NCI-H524 (cell line): Measurements from ENCODE around the gene C2CD5.
"Not testable (repeated sequence)": the region's sequence is repeated elsewhere in the genome, so short reads cannot be mapped to it uniquely, and the experiment has no call there.

ENCODE experiments used
- DNase-seq, 2 experiments: peaks; one replicate each; lab custom pipeline; 2025; lab: John Stamatoyannopoulos, UW

C2CD5 gene

DNA sequence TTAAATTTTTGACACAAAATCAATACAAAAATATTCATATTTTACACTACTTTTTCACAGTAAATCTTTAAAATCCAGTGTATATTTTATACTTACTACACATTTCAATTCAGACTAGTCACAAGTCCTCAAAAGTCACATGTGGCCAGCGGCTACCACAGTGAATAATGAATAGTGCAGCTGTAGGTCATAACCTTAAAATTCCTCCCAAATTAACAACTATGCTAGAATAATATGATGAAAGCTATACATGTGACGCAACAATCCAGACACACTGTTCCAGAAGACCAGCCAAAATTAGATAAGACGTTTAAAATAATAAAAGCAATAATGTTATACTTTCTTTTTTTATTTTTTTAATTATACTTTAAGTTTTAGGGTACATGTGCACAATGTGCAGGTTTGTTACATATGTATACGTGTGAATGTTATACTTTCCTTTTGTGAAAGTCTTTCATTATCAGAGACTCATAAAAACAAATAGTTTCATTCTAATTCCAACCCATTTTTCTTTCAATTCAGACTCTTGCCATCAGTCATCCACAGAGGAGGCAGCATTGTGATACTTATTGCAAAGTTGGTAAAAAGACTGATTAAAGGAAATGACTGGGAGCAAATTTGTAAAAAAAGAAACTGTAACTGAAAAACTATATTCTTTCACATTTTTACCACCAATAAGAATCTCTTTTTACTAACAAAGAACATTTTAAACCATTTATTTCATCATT lies 67.0 kb downstream of the C2CD5 start:
- no peak for DNase-seq

GRCh38 chr12:22476133-22476532 lies 68.2 kb downstream of the C2CD5 start:
- no peak for DNase-seq

GRCh38 chr12:22474970-22475720 lies 69.2 kb downstream of the C2CD5 start:
- DNase-seq: no peak

DNA sequence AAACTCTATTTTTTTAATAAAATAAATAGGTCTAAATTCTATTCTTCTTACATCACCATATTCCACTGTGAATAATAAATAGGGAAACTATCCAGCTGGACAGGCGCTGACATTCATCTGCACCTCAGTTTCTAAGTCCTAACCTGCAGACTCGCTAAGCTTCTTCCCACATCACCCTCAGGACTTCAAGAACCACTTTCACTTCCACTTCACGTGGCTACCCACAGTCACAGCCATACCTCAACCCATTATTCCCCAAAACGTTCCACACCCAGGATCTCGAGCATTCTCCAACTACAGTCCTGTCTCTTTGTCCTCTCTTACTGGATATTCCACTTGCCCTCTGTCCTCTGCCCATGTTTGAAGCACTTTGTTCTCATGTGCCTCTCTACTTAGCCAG lies 71.1 kb downstream of the C2CD5 start:
- no peak for DNase-seq

DNA sequence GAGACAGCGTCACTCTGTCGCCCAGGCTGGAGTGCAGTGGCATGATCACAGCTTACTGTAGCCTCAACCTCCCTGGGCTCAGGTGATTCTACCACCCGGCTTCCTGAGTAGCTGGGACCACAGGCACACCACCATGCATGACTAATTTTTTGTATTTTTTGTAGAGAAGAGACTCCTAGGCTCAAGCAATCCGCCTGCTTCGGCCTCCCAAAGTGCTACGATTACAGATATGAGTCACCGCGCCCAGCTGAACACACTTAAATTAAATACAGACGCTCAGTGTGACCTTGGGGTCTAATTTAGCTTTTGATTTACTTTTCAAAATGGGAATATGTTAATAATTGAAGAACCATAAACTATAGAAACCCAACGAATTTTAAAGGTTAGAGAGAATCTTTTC lies 77.2 kb downstream of the C2CD5 start:
- no peak for DNase-seq

DNA sequence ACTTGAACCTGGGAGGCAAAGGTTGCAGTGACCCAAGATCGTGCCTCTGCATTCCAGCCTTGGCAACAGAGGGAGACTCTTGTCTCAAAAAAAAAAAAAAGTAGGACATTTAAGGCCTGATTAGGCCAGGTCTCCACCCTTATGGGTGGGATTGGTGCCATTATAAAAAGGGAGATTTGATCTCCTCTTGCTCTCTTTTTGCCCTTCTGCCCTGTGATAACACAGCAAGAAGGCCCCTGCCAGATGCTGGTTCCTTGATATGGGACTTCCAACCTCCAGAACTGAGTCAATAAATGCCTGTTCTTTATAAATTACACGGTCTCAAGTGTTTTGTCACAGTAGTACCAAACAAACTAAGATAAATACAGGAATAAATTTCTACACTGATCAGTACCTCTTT lies 81.0 kb downstream of the C2CD5 start:
- no peak for DNase-seq

- DNase-seq: no peak
Observed at GRCh38 chr12:22461786-22462185, 82.6 kb downstream of the C2CD5 start.

- peak; percentile 20 to 66 for DNase-seq
Observed at GRCh38 chr12:22459838-22460490, 84.4 kb downstream of the C2CD5 start.

- peak; percentile 61 to 89 for DNase-seq
Observed at GRCh38 chr12:22458298-22458937, 85.9 kb downstream of the C2CD5 start.

GRCh38 chr12:22457085-22457484 lies 87.3 kb downstream of the C2CD5 start:
- DNase-seq: no peak

GRCh38 chr12:22453511-22453910 lies 90.8 kb downstream of the C2CD5 start:
- DNase-seq: no peak

DNA sequence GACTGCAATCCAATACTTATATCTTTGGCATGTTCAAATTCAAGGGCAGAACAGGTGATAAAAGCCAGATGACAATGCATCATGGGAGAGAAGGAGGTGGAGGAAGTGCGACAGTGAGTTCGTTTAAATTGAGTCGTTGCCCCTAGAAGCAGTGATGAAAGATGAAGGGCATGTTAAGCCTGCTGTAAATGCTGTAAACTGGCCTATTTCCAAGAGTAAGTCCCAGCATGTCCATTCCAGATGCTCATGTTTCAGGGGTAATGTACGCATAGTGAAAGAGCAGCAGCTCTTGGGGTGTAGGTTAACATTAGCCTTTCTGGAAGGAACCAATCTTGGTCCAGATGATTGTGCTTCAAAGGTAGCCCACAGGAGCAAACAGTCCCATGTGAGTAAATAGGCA lies 97.1 kb downstream of the C2CD5 start:
- peak; percentile 53 to 81 for DNase-seq

DNA sequence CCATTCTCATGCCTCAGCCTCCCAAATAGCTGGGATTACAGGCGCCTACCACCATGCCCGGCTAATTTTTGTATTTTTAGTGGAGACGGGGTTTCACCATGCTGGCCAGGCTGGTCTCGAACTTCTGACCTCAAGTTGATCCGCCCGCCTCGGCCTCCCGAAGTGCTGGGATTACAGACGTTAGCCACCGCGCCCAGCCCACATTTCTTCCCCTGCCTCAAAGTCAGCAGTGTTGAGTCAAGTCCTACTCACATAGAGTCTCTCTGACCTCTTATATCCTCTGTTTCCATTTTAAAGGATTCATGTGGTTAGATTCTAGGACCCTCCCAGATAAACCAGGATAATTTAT lies 100.1 kb downstream of the C2CD5 start:
- DNase-seq: not testable (repeated sequence)

DNA sequence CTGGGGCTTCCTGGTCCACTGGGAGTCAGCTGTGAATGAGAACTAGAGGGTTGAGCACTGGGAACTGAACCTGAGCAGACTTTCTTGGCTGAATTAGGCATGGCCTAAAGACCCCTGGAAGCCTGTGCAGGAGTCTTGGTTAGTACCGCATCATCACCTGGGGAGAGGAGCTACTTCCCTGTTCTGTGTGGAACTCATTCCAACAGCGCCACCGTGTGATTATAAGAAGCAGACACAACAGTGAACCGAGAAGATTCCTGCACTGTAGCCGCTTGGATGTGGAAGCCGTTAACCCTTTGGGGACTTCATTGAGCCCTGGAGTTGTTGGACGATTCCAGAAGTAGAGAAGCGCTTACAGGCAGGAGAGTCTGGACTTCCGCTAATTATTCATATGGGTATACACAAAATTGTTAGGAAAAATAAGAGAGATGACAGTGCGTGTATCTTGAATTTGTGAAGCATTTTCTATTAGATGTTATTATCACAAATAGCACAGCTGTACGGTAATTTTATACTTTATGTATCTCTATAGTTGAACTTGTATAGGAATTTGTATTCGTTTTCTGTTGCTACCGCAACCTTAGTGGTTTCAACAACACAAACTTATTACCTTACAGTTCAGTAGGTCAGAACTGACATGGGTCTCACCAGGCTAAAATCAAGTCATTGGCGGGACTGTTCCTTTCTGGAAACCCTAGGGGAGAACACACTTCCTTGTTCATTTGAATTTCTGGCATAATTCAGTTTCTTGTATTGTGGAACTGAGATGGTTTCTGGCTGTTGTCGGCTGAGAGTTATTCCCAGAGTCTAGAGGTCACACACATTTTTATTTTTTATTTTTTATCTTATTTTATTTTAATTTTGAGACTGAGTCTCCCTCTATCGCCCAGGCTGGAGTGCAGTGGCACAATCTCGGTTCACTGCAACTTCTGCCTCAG lies 100.7 kb downstream of the C2CD5 start:
- peak; percentile 67 to 82 for DNase-seq

DNA sequence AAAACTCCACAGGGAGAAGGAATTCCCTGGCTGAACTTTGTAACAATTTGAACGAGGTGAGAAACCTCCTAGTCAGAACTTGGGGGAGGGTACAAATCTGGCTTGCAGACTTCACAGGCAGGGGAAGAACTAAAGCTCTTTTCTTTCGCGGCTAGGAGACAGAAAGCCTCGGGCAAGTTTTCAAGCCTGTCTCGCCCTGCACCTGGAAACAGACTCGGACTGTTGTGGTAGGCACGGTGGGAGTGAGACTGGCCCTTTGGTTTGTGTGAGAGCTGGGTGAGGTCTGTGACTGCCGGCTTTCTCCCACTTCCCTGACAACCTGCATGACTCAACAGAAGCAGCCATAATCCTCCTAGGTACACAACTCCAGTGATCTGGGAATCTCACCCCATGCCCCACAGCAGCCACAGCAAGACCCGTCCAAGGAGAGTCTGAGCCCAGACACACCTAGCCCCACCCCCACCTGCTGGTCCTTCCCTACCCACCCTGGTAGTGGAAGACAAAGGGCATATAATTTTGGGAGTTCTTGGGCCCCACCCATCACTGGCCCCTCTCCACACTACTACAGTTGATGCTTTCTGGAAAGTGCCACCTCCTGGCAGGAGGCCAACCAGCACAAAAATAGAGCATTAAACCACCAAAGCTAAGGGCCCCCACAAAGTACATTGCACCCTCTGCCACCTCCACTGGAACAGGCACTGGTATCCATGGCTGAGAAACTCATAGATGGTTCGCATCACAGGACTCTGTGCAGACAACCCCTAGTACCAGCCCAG lies 107.1 kb downstream of the C2CD5 start:
- DNase-seq: no peak

DNA sequence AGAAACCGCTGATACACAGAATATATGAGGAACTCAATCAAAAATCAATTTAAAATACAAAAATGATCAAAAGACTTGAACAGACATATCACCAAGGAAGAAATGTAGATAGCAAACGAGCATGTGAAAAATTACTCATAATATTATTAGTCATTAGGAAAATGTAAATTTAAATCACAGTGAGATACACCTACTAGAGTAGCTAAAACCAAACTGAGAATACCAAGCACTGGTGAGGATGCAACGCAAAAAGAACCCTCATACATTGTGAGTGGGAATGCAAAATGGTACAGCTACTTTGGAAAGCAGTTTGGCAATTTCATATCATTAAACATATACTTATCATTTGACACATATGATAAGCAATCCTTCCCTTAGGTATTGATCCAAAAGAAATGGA lies 108.8 kb downstream of the C2CD5 start:
- no peak for DNase-seq

- no peak for DNase-seq
Observed at GRCh38 chr12:22431693-22432251, 112.6 kb downstream of the C2CD5 start.

- DNase-seq: no peak
Observed at GRCh38 chr12:22416801-22417200, 127.5 kb downstream of the C2CD5 start.

DNA sequence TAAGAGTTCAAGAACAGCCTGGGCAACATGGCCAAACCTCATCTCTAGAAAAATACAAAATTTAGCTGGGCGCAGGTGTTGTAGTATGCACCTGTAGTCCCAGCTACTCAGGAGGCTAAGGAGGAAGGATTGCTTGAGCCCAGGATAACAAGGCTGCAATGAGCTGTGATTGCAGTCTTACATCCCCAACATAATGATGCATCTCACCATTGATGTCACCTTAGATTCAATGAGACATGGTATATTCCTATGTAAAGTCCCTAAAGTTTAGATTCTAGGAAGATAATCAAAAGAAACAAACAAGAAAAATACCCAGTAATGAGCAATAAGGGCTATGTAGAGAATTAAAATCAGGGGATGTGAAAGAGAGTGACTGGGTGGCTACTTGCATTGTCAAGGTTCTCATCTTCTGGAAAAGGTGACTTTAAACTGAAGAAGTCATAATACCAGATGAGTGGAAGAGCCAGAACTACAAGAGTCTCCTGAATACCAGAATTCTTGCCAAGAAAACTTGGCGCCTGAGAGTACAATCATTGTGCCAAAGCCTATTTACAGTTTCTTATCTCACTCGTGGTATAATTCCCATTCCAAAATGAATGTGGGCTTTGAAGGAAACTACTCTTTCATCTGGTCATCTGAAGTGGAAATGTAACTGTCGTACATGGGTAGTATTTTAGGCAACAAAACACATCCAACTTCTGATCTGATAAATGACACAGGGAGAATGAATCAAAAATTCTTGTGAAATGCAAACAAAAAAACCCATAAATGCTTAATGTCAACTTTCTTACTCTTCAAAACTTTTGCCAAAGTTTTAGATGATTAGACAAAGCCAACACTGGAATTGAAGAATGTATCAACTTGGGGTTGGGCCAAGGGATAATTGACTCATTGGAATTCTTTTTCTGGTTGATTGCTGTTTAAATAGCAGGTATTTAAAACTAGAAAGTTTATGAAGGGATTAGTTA lies 128.7 kb downstream of the C2CD5 start:
- no peak for DNase-seq
